Amniotic stem cell (primary cell): ENCODE measurements around the gene PVALEF.
A peak's percentile ranks its signal among the peaks of the same experiment; 100 is the strongest.
"Not testable (repeated sequence)": the region's sequence is repeated elsewhere in the genome, so short reads cannot be mapped to it uniquely, and the experiment has no call there.

Experiments used
- DNase-seq: peaks from one replicate; lab custom pipeline; 2025; lab: John Stamatoyannopoulos, UW

PVALEF gene

DNA sequence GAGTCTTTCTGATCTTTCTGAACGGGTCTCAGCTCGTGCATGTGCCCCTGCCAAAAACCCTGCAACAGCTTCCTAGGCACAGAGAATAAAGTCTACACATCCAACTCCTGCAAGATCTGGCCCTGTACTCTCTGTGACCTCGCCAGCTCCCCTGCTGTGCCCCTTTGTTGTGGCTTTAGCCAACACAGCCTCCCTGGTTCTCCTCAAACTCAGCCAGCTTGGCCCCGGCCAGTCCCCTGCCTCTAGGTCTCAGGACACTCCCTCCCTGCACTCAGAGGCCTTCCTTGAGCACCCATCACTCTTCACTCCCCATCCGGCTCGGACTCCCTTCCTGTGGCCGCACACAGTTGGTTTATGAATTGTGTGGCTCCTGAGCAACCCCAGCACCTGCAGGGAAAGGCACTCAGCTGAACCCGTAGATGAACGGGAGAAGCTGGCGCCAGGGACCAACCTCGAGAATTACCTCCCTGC lies 56.1 kb downstream of the PVALEF start:
- no peak for DNase-seq

DNA sequence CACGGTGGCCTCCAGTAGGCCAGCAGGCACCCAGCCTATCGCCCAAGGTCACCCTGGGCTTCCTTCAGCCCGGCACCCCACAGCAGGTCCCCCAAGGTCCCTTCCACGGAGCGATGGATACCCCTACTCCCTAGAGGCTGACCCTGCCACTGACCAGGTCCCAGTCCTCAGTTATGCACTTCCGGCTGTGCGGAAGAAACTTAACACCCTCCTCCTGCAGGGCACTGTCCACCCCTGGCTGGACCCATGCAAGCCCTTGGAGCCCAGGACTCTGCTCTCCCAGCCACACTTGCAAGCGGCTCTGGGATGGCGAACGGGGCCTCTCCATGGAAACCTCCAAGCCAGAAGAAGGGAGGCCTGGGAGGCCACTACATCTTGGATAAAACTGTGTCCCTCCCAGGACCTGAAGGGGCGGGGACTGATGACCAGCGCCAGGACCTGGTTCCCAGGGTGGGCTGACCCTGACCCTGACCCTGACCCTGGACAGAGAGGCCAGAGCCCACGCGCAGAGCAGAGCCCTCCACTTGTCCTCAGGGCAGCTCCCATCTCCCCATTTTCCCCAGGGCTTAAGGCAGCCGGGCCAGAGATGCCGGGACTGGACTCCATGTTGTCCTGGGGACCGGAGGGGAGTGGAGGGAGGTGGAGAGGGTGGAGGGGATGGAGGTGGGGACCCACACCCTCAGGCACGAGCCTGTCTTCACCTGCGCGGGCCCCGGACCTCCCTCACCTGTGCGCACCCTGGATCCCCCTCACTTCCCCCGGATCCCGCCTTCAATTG lies 56.7 kb downstream of the PVALEF start:
- DNase-seq: no peak

DNA sequence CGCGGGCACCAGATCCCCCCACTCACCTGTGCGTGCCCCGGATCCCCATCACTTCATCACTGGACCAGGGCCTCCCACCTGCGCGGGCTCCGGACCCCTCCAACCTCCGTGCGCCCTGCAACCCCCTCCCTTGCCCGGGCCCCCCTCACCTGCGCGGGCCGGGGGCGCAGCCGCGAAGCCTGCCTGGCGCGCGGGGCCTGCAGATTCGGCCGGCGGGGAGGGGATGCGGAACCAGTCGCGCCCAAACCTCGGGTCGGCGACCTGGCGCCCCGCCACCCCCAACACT lies 57.3 kb downstream of the PVALEF start:
- DNase-seq: no peak

DNA sequence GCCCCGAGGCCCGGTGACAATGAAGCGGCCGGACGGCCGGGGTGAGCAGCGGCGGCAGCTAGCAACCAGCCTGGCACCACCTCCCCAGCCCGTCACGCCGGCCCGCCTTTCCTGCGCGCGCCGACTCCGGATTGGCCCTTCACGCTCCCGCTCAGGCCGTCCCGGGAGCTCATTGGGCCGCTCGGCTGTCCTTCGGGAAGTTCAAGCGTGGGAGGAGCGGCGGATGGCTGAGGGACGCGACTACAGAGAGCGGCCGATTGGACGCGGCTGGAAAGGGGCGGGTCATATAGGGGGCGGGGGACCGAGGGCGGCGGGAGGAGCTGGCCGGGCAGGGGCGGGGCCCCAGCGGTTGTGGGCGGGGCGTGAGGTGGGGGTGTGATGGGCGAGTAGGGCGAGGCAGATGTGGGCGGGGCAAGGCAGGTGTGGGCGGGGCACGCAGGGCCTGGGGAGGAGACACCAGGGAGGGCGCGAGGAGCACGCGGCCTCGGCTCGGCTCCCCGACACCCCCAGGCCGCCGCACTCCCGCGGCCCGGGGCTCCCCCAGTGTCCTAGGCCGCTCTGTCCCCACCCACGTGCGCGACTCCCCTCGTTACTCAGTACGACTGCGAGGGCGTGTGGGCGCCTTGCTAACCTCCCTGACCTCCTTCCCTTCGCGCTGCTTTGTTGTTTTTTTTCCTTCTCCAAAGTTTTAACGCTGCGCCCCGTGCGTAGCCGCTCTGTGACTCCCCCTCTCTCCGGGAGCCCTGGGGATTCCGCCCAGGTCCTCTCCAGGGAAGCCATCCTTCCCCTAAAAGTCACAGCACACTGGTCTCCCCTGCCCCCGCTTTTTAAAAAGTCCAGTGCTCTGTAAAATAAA lies 57.8 kb downstream of the PVALEF start, which contains the start of gene CEP131:
CEP131 (minus strand) TSS at position 60 of the 856 bp plus-strand sequence. CDS start 2,909 bp downstream, outside the sequence.
- peak; percentile 96 for DNase-seq

DNA sequence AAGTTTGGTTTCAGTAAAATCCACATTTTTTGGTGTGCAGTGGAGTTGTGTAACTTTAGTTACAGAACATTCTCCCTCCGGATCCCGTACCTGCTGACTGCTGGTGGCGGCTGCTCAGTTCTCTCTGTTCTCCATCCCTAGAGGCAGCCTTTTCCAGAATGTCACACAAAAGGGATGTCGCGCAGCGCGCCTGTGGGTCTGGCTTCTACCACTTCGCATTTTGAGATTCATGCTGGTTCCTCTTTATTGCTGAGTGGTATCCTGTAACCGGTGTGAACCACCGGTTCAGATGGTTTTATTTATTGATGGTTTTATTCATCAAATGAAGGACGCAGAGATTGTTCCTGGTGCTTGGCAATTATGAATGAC lies 58.4 kb downstream of the PVALEF start:
- DNase-seq: no peak

DNA sequence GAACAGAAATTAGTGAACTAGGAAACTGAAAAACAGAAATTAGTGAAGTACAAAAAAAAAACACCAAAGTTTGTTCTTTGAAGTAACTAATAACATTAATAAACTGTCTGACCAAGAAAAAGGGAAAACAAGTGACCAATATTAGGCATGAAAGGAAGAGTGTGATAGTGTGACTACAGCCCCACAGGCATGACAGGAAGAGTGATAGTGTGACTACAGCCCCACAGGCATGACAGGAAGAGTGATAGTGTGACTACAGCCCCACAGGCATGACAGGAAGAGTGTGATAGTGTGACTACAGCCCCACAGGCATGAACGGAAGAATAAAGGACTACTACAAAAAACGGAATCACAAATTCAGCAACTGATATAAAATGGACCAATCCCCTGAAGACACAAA lies 62.3 kb downstream of the PVALEF start:
- DNase-seq: not testable (repeated sequence)

DNA sequence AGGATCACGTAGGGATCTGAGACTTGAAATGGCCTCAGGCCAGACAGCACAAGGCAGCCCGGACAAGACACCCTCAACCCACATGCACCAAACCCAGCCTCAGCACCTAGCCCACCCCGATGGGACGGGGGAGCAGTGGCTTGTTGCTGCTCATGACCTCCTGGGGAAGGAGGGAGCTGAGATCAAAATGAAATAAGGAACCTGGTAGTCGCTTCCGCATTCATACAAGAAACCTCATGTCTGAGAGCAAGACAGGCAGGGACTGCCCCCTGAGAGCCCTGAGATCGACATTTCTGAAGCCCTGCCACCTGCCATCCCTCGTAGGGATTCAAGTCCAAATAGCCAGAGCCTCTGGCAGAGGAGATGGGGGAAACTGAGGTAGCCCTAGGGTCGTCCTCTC lies 63.1 kb downstream of the PVALEF start:
- DNase-seq: no peak

DNA sequence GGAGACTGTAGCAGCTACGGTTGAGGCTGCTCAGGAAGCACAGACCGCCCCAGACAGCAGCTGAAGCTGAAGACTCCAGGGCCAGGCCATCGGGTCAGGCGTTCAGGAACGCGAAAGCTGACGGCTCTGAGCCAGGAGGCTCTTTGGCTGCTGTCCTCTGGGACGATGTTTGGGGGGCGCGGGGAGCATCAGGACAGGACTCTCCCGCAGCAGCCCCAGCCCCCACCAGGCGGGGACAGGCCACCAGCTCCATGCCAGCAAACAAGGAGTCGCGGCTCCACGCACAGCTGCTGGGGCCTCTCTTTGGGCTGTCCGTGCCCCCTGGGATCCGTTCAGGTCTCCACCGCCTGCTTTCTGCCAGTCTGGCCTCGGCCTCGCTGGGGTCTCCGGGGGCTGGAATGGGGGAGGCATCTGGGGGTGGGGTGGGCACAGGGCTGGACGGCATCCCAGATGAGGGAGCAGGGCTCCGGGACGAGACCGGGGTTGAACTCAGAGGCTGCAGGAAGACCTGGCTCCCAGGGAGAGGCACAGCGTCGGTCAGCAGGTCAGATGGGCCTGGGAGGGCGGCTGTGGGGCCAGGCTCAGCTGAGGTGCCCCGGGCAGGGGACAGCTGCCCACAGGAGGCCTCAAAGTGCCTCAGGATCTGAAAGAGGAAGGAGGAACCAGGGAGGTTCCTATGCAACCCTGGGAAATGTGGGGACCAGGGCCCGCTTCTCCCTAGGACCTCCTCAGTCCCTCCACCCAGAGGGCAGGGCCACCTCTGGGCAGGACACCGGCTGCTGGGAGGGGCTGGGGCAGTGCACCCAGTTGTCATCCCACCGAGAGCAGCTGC lies 63.7 kb downstream of the PVALEF start:
- DNase-seq: no peak

DNA sequence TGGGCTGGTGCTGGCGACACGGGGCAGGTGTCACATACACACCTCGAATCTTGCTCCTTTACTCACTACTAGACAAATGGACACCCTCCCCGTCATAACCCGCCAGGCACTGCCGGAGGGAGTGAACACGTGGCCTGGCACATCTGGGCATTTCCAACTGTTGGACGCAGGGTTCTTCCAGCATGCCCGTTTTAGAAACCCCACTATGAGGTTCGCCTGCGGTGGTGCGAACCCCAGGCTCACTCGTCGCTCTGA lies 64.3 kb downstream of the PVALEF start:
- no peak for DNase-seq

DNA sequence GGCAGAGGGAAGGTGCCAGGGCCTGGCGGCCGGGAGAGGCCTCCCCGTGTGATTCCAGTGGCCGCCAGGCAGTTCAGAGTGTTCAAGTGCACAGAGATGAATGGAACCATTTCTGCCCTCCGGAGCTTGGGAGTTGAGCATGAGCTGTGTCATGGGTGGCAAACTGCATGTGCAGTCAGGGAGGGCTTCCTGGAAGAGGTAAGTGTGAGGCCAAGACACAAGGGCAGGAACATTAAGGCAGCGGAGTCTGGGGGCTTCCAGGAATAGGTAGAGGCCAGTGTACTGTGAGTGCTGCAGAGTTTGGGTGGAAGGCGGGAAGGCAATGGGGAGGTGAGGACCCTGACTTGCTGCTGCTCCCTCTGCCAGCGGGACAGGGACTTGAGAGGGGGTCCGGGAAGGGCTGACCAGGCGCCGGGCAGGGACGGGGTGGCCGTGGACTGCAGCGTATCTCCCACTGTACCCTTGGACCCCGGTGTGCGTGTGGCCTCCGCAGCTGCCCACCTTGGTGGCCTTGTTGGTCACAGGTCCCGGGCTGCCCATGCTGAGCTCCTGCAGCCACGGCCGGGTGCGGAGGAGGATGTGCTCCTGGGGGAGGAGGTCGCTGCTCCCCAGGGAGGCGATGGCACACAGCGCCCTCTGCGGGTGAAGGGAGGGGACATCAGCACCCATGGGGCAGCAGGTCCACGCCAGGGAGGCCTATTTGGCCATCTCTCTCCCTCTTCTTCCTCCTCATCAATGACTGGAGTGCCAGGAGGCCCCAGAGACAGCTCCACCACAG lies 64.9 kb downstream of the PVALEF start:
- no peak for DNase-seq

DNA sequence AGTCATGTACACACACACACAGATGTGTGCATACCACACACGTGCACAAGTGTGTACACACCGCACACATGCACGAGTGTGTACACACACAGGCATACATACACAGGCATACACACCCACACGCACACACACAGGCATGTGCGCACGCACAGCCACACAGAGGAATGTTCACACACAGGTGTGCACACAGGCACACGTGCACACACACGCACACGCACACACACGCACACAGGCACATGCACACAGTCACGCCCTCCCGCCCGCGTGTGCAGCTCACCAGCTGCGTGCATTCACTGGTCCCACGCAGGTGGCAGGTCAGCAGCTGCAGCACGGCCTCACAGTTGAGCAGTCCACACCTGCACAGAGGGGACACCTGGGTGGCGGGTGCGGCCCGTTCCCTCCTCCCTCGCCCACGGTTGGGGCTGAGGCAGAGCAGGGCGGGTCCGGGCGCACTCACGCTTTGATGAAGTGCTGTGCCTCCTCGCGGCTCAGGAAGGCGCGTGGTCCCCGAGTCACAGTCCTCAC lies 65.9 kb downstream of the PVALEF start:
- no peak for DNase-seq

DNA sequence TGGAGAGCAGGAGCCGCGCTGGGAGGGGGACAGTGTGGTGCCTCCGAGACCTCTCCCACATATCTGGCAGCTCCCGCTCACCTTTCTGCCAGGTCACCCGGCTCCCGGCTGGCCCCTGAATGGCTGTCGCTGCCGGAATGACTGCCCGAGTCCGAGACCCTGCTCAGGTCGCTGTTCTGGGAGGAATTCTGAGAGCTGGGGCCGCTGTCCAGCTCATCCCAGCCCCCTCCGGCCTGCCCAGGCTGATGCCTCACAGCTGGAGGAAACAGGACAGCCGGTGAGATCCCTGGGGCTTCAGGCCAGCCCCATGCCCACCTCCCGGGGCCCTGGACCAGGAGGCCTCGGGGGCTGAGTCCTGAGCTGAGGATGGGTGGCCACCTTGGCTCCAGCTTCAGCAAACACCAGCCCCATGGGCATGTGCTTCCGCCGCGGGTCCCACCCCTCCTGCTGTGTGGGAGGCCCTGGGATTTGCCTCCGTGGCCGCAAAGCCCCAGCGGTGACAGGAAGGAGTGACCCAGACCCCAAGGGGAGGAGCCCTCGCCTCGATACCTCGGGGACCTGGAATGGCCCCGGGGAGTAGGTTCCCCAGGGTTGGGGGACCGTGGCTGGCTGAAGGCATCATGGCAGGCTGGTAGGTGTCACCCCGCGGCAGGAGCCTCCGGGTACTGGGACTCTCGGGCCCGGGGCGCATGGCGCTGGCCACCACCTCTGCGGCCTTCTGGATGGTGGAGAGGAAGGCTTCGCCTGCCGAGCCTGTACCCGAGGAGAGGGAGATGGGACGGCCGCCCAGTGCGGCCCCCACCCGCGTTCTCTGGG lies 66.7 kb downstream of the PVALEF start:
- DNase-seq: no peak
